Endodermal cell (in vitro differentiated cells): ENCODE measurements around the gene SHMT1. TPM values are rescaled to one million over a fixed set of nuclear protein-coding genes. Genes with fewer than 3 reads are reported as not detected.

Source experiments
- DNase-seq: peaks from one replicate; pipeline ENCODE4 v3.0.0-alpha.2; 2017
- H3K27ac ChIP-seq: 2 replicates; pipeline ENCODE4 v1.5.1; 2013; ENCODE audit warnings: mild to moderate bottlenecking, low read depth, low read length, moderate library complexity
- H3K27me3 ChIP-seq: 2 replicates; pipeline ENCODE4 v1.6.1; 2013; ENCODE audit warnings: mild to moderate bottlenecking, low read length, moderate library complexity; ENCODE audit not compliant: insufficient read depth, control insufficient read depth, poor library complexity, severe bottlenecking
- H3K36me3 ChIP-seq: 2 replicates; pipeline ENCODE4 v1.7.0; 2013; ENCODE audit warnings: mild to moderate bottlenecking, low read length, moderate library complexity; ENCODE audit not compliant: control insufficient read depth, insufficient read depth
- H3K4me1 ChIP-seq: one replicate; pipeline ENCODE4 v1.7.0; 2013; ENCODE audit warnings: low read length; ENCODE audit not compliant: control insufficient read depth, insufficient read depth
- H3K4me3 ChIP-seq: 2 replicates; pipeline ENCODE4 v1.5.1; 2013; ENCODE audit warnings: mild to moderate bottlenecking, low read length, moderate library complexity
- H3K9ac ChIP-seq: 2 replicates; pipeline ENCODE4 v1.6.1; 2013; ENCODE audit warnings: mild to moderate bottlenecking, low read length, moderate library complexity; ENCODE audit not compliant: poor library complexity, severe bottlenecking; ENCODE audit errors: extremely low read depth
- H3K9me3 ChIP-seq: 2 replicates; pipeline ENCODE4 v1.6.1; 2013; ENCODE audit warnings: mild to moderate bottlenecking, low read length, moderate library complexity; ENCODE audit not compliant: control insufficient read depth
- H3K27ac Mint-ChIP-seq: 2 replicates; pipeline ENCODE4 v1.8.0; 2020; ENCODE audit warnings: mixed read lengths
- H3K27me3 Mint-ChIP-seq: 2 replicates; pipeline ENCODE4 v1.8.0; 2021; ENCODE audit warnings: mild to moderate bottlenecking, mixed read lengths; ENCODE audit not compliant: insufficient read depth
- H3K36me3 Mint-ChIP-seq: 2 replicates; pipeline ENCODE4 v1.8.0; 2020; ENCODE audit warnings: low read depth, mixed read lengths
- H3K4me1 Mint-ChIP-seq: 2 replicates; pipeline ENCODE4 v1.8.0; 2020; ENCODE audit warnings: mixed read lengths
- H3K4me3 Mint-ChIP-seq: 2 replicates; pipeline ENCODE4 v1.8.0; 2020; ENCODE audit warnings: mild to moderate bottlenecking, moderate library complexity, mixed read lengths
- H3K9me3 Mint-ChIP-seq: 2 replicates; pipeline ENCODE4 v1.8.0; 2020; ENCODE audit warnings: mild to moderate bottlenecking, mixed read lengths
- CTCF ChIP-seq: fragments of 200-600 bp; sonication (generic); conservative IDR thresholded peaks from 2 replicates; pipeline ENCODE4 v1.5.0; 2021; ENCODE audit warnings: antibody characterized with exemption, mild to moderate bottlenecking
- WGBS, 2 experiments: methylation state at CpG; one replicate each; pipeline versions ENCODE4 v1.1.5 to v1.1.7; 2013; ENCODE audit warnings: missing lambda C conversion rate in 2 of 2, mixed read lengths in 1 of 2; ENCODE audit not compliant: insufficient coverage in 1 of 2, insufficient read length in 1 of 2; 5-methylcytosine and 5-hydroxymethylcytosine counted together
- total RNA-seq, 2 donors: library from RNA; stranded (reverse); fragmentation: NEBNext Ultra II Directional in 1 of 2; extraction: Animal tissue kit (Norgen Biotek cat#: 25700) in 1 of 2; gene quantifications; 2 replicates in 1 of 2; 3 replicates in 1 of 2; pipeline ENCODE4 v1.2.1, GENCODE V29; 2021

The SHMT1 gene
- total RNA-seq, 2 donors from 2014 or later, result 38.5 to 40.9 TPM

DNA sequence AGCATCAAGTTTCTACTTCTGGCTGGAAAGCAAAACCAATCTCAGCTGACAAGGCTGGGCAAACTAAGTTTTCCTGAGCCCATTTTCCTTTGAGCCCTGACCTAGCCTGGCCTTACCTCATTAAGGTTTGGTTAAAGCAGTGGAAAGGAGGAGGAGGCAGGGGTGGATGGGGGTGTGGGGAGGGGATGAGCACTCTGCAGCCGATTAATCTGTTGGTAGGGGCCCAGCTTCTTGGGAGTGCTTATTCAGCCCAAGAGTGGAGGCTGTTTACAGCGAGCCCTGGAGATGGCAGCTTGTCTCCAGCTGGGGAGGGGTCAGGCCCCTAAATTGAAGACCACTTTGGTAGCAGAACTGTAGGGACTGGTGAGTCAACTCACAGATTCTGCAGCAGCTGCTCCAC lies 36.3 kb downstream of the SHMT1 start:
- no peaks in the 10 kb centered on the region for H3K4me1 Mint-ChIP-seq
- DNase-seq, result no peak
- H3K9me3 Mint-ChIP-seq, result peaks cover 6% of the 10 kb centered on the region
- Histone ChIP-seq H3K36me3 (peaks cover 64% of the 10 kb centered on the region), H3K27me3 (no peaks in the 10 kb centered on the region), H3K9me3 (peaks cover 9% of the 10 kb centered on the region), H3K4me1 (no peaks in the 10 kb centered on the region), H3K27ac (no peak overlapping the region), H3K4me3 (no peak overlapping the region), H3K9ac (no peak overlapping the region)
- no peak overlapping the region for H3K27ac Mint-ChIP-seq
- no peak for TF ChIP-seq CTCF
- H3K27me3 Mint-ChIP-seq, result no peaks in the 10 kb centered on the region
- peaks cover 76% of the 10 kb centered on the region for H3K36me3 Mint-ChIP-seq
- WGBS, 2 experiments, result 82 to 87% methylated on average over 2 of the region's 2 CpGs
- no peak overlapping the region for H3K4me3 Mint-ChIP-seq

GRCh38 chr17:18326572-18326971 lies 36.8 kb downstream of the SHMT1 start:
- Histone ChIP-seq H3K36me3 (peaks cover 59% of the 10 kb centered on the region), H3K27ac (no peak overlapping the region), H3K9me3 (peaks cover 5% of the 10 kb centered on the region), H3K9ac (no peak overlapping the region), H3K4me3 (no peak overlapping the region), H3K4me1 (no peaks in the 10 kb centered on the region), H3K27me3 (no peaks in the 10 kb centered on the region)
- H3K27me3 Mint-ChIP-seq, result no peaks in the 10 kb centered on the region
- H3K9me3 Mint-ChIP-seq, result peaks cover 1% of the 10 kb centered on the region
- no peaks in the 10 kb centered on the region for H3K4me1 Mint-ChIP-seq
- H3K36me3 Mint-ChIP-seq, result peaks cover 71% of the 10 kb centered on the region
- H3K27ac Mint-ChIP-seq, result peak overlapping the region; percentile 74
- no peak for TF ChIP-seq CTCF
- DNase-seq, result no peak
- no peak overlapping the region for H3K4me3 Mint-ChIP-seq
- 94% methylated on average over 6 of the region's 6 CpGs for WGBS, 2 experiments

GRCh38 chr17:18326039-18326438 lies 37.3 kb downstream of the SHMT1 start:
- no peak overlapping the region for H3K27ac ChIP-seq
- no peak overlapping the region for H3K27ac Mint-ChIP-seq
- no peaks in the 10 kb centered on the region for H3K27me3 ChIP-seq
- WGBS, 2 experiments, result 81% methylated on average over 2 of the region's 2 CpGs; no CpG with 5 or more reads in 1 of the 2 experiments
- no peaks in the 10 kb centered on the region for H3K27me3 Mint-ChIP-seq
- H3K9me3 Mint-ChIP-seq, result no peaks in the 10 kb centered on the region
- peaks cover 3% of the 10 kb centered on the region for H3K9me3 ChIP-seq
- H3K4me3 Mint-ChIP-seq, result no peak overlapping the region
- peaks cover 55% of the 10 kb centered on the region for H3K36me3 ChIP-seq
- DNase-seq, result no peak
- H3K9ac ChIP-seq, result no peak overlapping the region
- H3K4me3 ChIP-seq, result no peak overlapping the region
- H3K36me3 Mint-ChIP-seq, result peaks cover 65% of the 10 kb centered on the region
- TF ChIP-seq CTCF, result no peak
- H3K4me1 ChIP-seq, result no peaks in the 10 kb centered on the region
- no peaks in the 10 kb centered on the region for H3K4me1 Mint-ChIP-seq
